ENCODE data around the gene SAMD15.
"Not testable (repeated sequence)": the region's sequence is repeated elsewhere in the genome, so short reads cannot be mapped to it uniquely, and the experiment has no call there.

The SAMD15 gene

GRCh38 chr14:77375973-77376770 is 1.0 kb upstream of the SAMD15 start:
- DNase-seq = peak in 1 of 2 donors; percentile 44

- no peak for DNase-seq
Observed at GRCh38 chr14:77377502-77377844, 294 bp downstream of the SAMD15 start.

DNA sequence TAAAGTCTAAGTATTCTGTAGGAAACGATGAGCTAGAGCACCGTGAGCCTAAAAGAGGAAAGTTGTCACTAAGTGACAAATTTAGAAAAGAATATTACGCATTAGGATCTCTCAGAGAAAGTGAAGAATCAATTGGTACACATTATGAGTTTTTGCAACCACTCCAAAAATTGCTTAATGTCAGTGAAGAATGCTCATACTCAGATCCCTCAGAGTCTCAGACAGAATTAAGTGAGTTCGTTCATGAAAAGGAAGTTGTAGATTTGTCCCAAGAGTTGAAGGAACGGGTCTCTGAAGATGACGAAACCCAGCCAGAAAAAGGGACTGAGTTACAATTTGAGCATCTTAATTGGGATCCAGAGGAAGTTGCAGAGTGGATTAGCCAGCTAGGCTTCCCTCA is 1.5 kb downstream of the SAMD15 start:
- DNase-seq = no peak

DNA sequence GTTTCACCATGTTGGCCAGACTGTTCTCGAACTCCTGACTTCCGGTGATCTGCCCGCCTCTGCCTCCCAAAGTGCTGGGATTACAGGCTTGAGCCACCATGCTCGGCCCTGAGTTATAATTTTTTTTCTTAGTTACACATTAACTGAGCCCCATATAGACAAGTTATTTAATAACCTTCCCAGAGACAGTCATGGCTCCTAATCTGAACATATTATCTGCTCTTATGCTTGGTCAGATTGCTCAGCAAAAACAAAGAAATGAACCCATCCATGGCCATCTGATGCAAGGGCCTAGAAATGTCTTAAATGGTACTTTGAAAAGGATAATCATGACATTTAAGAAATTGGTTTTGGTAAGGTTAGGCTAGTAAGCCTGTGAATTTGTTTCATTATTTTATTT is 13.0 kb downstream of the SAMD15 start:
- no peak for DNase-seq

DNA sequence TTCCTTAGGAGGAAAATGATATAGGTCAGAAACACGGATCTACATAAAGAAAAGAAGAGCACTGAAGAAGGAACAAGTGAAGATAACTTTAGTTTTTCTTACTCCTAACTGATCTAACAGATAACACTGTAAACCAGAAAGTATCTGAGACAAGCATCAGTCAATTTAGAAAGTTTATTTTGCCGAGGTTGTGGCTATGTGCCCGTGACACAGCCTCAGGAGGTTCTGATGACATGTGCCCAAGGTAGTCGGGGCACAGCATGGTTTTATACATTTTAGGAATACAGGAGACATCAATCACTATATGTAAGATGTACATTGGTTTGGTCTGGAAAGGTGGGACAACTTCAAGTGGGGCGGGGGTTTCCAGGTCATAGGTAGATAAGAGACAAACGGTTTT is 23.0 kb downstream of the SAMD15 start:
- no peak for DNase-seq

- no peak for DNase-seq
Observed at GRCh38 chr14:77403768-77404167, 26.6 kb downstream of the SAMD15 start.

DNA sequence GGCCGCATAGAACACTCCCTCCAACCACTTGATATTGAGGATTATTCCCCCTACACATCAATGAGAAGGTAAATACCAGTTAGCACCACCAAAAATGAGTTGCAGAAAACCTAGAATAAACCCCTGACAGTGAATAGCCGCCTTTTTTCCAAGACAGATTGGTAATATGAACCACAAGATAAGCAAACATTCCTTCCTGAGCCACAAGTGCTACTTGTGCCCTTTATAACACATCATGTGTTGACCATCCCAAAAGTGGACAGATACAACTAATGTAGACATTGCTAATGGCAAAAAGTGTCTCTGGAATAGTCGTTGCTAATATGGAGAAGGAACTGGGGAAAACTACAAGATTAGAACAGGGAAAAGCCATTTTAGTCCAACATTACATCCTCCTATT is 28.9 kb downstream of the SAMD15 start:
- no peak for DNase-seq

DNA sequence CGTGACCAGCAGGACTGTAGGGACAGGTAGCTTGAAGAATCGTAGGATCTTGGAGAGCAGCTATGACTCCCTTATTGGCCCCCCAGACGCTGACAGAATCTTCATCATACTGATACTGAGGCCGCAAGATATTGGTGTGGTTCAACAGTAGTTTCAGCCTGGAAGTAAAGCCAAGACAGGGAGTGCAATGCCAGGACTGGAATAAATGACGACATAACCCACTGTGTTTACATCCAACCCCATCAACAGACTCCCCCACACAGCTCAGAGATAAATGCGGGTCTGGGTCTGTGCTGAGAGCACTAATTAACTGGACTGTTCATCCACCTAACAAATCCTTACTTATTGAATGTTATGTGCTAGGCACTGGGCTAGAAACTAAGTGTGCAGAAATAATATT is 29.5 kb downstream of the SAMD15 start:
- no peak for DNase-seq

DNA sequence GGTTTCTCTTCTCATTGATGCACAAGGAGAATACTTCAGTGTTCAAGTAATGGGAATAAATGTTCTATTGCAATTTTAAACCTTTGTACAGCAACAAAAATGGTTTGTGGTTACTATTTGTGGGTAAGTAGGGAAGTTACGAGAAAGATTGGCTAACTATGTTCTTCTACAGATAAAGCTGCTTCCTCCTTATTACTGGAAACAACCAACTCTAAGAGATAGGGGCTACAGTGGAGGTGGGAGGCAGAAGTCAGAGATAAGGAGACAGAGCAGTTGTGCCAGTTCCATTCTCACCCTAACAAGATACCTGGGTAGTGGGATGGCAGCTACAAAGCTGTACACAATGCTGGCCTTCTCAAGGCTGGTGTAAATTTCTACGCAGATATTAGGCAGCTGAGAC is 30.0 kb downstream of the SAMD15 start:
- peak; percentile 13 to 57 for DNase-seq

DNA sequence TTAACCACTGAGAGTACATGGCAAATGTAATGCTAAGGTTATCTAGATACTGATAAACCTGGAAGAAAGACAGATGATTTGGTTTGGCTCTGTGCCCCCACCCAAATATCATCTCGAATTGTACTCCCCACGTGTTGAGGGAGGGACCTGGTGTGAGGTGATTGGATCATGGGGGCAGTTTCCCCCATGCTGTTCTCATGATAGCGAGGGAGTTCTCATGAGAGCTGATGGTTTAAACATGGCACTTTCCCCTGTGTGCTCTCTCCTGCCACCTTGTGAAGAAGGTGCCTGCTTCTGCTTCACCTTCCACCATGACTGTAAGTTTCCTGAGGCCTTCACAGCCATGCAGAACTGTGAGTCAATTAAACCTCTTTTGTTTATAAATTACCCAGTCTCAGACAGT is 32.0 kb downstream of the SAMD15 start:
- no peak for DNase-seq

DNA sequence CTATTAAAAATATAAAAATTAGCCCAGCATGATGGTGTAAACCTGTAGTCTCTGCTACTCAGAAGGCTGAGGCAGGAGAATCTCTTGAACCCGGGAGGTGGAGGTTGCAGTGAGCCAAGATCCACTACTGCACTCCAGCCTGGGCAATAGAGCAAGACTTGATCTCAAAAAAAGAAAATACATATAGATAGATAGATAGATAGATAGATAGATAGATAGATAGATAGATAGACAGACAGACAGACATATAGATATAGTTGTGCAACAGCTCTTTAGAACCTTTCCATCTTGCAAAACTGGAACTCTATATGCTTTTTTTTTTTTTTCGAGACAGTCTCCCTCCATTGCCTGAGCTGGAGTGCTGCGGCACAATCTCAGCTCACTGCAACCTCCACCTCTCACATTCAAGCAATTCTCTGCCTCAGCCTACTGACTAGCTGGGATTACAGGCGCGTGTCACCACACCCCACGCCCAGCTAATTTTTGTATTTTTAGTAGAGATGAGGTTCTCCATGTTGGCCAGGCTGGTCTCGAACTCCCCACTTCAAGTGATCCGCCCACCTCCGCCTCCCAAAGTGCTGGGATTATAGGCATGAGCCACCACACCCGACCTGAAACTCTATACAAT is 38.3 kb downstream of the SAMD15 start:
- not testable (repeated sequence) for DNase-seq

DNA sequence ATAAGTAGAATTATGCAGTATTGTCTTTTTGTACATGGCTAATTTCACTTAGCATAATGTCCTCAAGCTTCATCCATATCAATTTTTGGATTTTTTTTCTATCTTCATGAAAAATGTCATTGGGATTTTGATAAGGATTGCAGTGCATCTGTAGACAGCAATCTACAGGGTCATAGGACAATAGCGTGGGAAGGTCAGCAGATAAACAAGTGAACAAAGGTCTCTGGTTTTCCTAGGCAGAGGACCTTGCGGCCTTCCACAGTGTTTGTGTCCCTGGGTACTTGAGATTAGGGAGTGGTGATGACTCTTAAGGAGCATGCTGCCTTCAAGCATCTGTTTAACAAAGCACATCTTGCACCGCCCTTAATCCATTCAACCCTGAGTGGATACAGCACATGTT is 38.9 kb downstream of the SAMD15 start:
- not testable (repeated sequence) for DNase-seq

GRCh38 chr14:77416836-77417235 is 39.7 kb downstream of the SAMD15 start:
- DNase-seq = no peak

DNA sequence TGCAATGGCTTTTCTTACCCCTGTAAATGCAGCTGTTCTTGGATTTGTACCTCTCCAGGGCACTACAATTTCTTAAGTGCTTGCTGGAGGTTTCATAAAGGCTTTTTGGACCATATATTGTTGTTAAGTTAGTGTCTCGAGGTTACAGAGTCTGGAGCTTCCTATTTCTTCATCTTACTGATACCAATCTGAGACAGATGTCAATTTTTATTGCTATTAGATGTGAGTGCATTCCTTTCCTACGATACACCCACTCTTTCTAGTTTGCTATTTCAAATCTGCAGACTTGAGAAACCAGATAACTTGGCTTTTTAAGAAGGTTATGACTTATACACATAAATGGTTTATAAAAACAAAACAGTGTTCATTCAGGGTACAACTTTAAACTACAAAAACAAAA is 44.0 kb downstream of the SAMD15 start:
- no peak for DNase-seq

GRCh38 chr14:77423423-77423822 is 46.2 kb downstream of the SAMD15 start, which contains the start of gene NOXRED1:
Gene NOXRED1 (minus strand): TSS chr14:77423523. CDS start chr14:77422889, 634 bp downstream.
- no peak for DNase-seq

GRCh38 chr14:77424862-77425261 is 47.7 kb downstream of the SAMD15 start:
- no peak for DNase-seq

- DNase-seq = no peak
Observed at GRCh38 chr14:77426396-77426795, 49.2 kb downstream of the SAMD15 start.

DNA sequence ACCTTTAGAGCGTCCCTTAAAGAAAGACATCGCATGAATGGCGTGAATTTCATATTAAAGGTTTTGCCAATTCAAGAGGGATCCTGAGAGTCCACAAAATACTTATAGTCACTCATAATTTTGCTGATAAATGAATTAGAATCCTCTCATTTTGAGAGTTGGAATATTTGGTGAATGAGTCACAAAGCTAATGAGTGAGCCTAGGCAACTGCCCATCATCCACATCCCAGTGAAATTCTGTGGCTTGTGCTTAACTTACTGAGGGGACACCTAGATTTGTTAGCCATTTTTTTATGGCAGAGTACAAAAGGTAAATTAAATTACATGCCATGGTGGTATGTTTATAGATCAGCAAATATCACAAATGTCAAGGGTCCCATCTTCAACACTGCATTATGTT is 58.9 kb downstream of the SAMD15 start:
- no peak for DNase-seq

DNA sequence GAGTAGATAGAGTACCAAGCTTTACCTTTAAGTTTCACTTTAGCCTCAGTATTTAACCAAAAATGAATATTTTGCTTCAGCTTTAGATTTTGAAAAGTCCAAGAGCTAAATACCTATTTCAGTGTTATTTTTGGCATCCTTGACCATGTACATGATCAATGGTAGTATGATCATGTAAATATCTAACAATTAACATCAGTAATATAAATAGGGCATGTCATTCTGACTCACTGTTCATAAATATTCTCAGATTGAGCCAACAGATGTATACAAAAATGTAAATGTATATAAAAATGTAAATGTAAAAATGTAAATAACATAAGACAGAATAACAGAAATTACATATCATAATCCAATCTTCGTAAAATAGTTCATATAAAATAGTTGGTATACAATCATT is 61.4 kb downstream of the SAMD15 start:
- DNase-seq = no peak

- DNase-seq = no peak
Observed at GRCh38 chr14:77439861-77440260, 62.7 kb downstream of the SAMD15 start.
